Vagina (tissue), 2 donors: ENCODE data around the gene DLEC1.

Source experiments
- CTCF ChIP-seq, 3 experiments: fragments of 450-650 bp in 2 of 3; fragments of 200-600 bp in 1 of 3; sonication (generic) in 1 of 3; IDR thresholded peaks; one replicate each; pipeline ENCODE4 v1.5.1; 2017 to 2019; ENCODE audit warnings: antibody characterized with exemption in 3 of 3, mild to moderate bottlenecking in 2 of 3, moderate library complexity in 2 of 3
- POLR2A ChIP-seq, 2 donors: fragments of 450-650 bp; IDR thresholded peaks; one replicate each; pipeline ENCODE4 v1.6.1; 2017; ENCODE audit warnings: antibody characterized with exemption in 2 of 2, mild to moderate bottlenecking in 2 of 2, moderate library complexity in 2 of 2
- POLR2AphosphoS5 ChIP-seq, 2 donors: sonication (generic); formaldehyde crosslinking; IDR thresholded peaks; one replicate each; pipeline ENCODE4 v1.9.0; 2017; ENCODE audit warnings: antibody characterized with exemption in 2 of 2, mild to moderate bottlenecking in 2 of 2, low read depth in 1 of 2; ENCODE audit not compliant: insufficient read depth in 1 of 2

GRCh38 chr3:38099518-38099917, 60.5 kb downstream of the DLEC1 start:
- TF ChIP-seq CTCF (IDR thresholded peaks at IDR 0.05) = no peak
- TF ChIP-seq POLR2A (IDR thresholded peaks at IDR 0.05) = no peak
- TF ChIP-seq POLR2AphosphoS5 (IDR thresholded peaks at IDR 0.05; ENCODE audit: insufficient read depth in 1 of 2, low read depth in 1 of 2) = no peak
